Osteocyte (in vitro differentiated cells): ENCODE measurements around the gene GRIA1. TPM values are rescaled to one million over a fixed set of nuclear protein-coding genes. Genes with fewer than 3 reads are reported as not detected.
A peak's percentile ranks its signal among the peaks of the same experiment; 100 is the strongest.

ENCODE experiments used
- DNase-seq: peaks from one replicate; pipeline ENCODE4 v3.0.0; 2021; ENCODE audit warnings: mixed read lengths; ENCODE audit not compliant: unreplicated experiment; ENCODE audit errors: extremely low spot score
- H3K27ac Mint-ChIP-seq: one replicate; pipeline ENCODE4 v1.8.0; 2021; ENCODE audit warnings: mild to moderate bottlenecking, mixed read lengths; ENCODE audit not compliant: unreplicated experiment
- H3K27me3 Mint-ChIP-seq: one replicate; pipeline ENCODE4 v1.8.0; 2021; ENCODE audit warnings: mixed read lengths; ENCODE audit not compliant: unreplicated experiment
- H3K36me3 Mint-ChIP-seq: one replicate; pipeline ENCODE4 v1.8.0; 2021; ENCODE audit warnings: mixed read lengths; ENCODE audit not compliant: unreplicated experiment
- H3K4me1 Mint-ChIP-seq: one replicate; pipeline ENCODE4 v1.8.0; 2021; ENCODE audit warnings: mixed read lengths; ENCODE audit not compliant: unreplicated experiment
- H3K4me3 Mint-ChIP-seq: one replicate; pipeline ENCODE4 v1.8.0; 2021; ENCODE audit warnings: mild to moderate bottlenecking, moderate library complexity, mixed read lengths; ENCODE audit not compliant: unreplicated experiment
- H3K9me3 Mint-ChIP-seq: one replicate; pipeline ENCODE4 v1.8.0; 2021; ENCODE audit warnings: mixed read lengths; ENCODE audit not compliant: unreplicated experiment
- CTCF ChIP-seq: fragments of 200-600 bp; sonication (generic); IDR thresholded peaks from 2 replicates; pipeline ENCODE4 v1.5.0; 2021; ENCODE audit warnings: antibody characterized with exemption, mild to moderate bottlenecking, moderate library complexity
- total RNA-seq: library from RNA; stranded (reverse); gene quantifications from 2 replicates; pipeline ENCODE4 v1.2.1, GENCODE V29; 2021

The GRIA1 gene
- total RNA-seq, 1 donor from 2014 or later: 48.8 TPM

- H3K4me3 Mint-ChIP-seq: no peak overlapping the region
- H3K27ac Mint-ChIP-seq: no peak overlapping the region
- no peak for TF ChIP-seq CTCF
- no peaks in the 10 kb centered on the region for H3K9me3 Mint-ChIP-seq
- DNase-seq: no peak
- no peaks in the 10 kb centered on the region for H3K27me3 Mint-ChIP-seq
- peaks cover 1% of the 10 kb centered on the region for H3K36me3 Mint-ChIP-seq
- peaks cover 28% of the 10 kb centered on the region for H3K4me1 Mint-ChIP-seq
Measured at GRCh38 chr5:153818626-153819025, 328.2 kb downstream of the GRIA1 start.

GRCh38 chr5:153823036-153823435, 332.6 kb downstream of the GRIA1 start:
- no peaks in the 10 kb centered on the region for H3K9me3 Mint-ChIP-seq
- DNase-seq: no peak
- no peak for TF ChIP-seq CTCF
- no peaks in the 10 kb centered on the region for H3K36me3 Mint-ChIP-seq
- H3K27ac Mint-ChIP-seq: peak overlapping the region; percentile 38
- H3K27me3 Mint-ChIP-seq: no peaks in the 10 kb centered on the region
- peaks cover 32% of the 10 kb centered on the region for H3K4me1 Mint-ChIP-seq
- no peak overlapping the region for H3K4me3 Mint-ChIP-seq

- Mint-ChIP-seq H3K4me1 (peaks cover 38% of the 10 kb centered on the region), H3K4me3 (no peak overlapping the region), H3K9me3 (no peaks in the 10 kb centered on the region), H3K27me3 (no peaks in the 10 kb centered on the region), H3K27ac (peak overlapping the region; percentile 29), H3K36me3 (no peaks in the 10 kb centered on the region)
- DNase-seq: no peak
- no peak for TF ChIP-seq CTCF
Measured at GRCh38 chr5:153824909-153825308, 334.4 kb downstream of the GRIA1 start.

- peak; percentile 22 for TF ChIP-seq CTCF
- H3K4me3 Mint-ChIP-seq: no peak overlapping the region
- no peaks in the 10 kb centered on the region for H3K36me3 Mint-ChIP-seq
- no peak for DNase-seq
- peaks cover 4% of the 10 kb centered on the region for H3K9me3 Mint-ChIP-seq
- H3K27me3 Mint-ChIP-seq: no peaks in the 10 kb centered on the region
- no peak overlapping the region for H3K27ac Mint-ChIP-seq
- peaks cover 39% of the 10 kb centered on the region for H3K4me1 Mint-ChIP-seq
Measured at GRCh38 chr5:153827397-153827796, 336.9 kb downstream of the GRIA1 start.

- Mint-ChIP-seq H3K9me3 (peaks cover 4% of the 10 kb centered on the region), H3K4me1 (peaks cover 24% of the 10 kb centered on the region), H3K27ac (peak overlapping the region; percentile 19), H3K36me3 (no peaks in the 10 kb centered on the region), H3K4me3 (no peak overlapping the region), H3K27me3 (no peaks in the 10 kb centered on the region)
- no peak for TF ChIP-seq CTCF
- DNase-seq: no peak
Measured at GRCh38 chr5:153829510-153830065, 339.1 kb downstream of the GRIA1 start.
